NCI-H2196 treated with DMSO at 0.1 percent for 48 hours (cell line): ENCODE results near the gene LHFPL2.

ENCODE experiments used
- DNase-seq: peaks from one replicate; lab custom pipeline; 2025; ENCODE audit not compliant: unreplicated experiment; lab: John Stamatoyannopoulos, UW

The LHFPL2 gene

GRCh38 chr5:78597974-78598371 is 50.6 kb downstream of the LHFPL2 start:
- no peak for DNase-seq

- no peak for DNase-seq
Measured at GRCh38 chr5:78597068-78597973, 51.3 kb downstream of the LHFPL2 start.

- DNase-seq = no peak
Measured at GRCh38 chr5:78595458-78595921, 53.1 kb downstream of the LHFPL2 start.

- DNase-seq = no peak
Measured at GRCh38 chr5:78594610-78595457, 53.7 kb downstream of the LHFPL2 start.

GRCh38 chr5:78594021-78594420 is 54.6 kb downstream of the LHFPL2 start:
- DNase-seq = no peak

GRCh38 chr5:78593465-78593864 is 55.1 kb downstream of the LHFPL2 start:
- DNase-seq = no peak

GRCh38 chr5:78592735-78593386 is 55.7 kb downstream of the LHFPL2 start:
- no peak for DNase-seq

GRCh38 chr5:78591972-78592700 is 56.4 kb downstream of the LHFPL2 start:
- DNase-seq = no peak

GRCh38 chr5:78591138-78591612 is 57.4 kb downstream of the LHFPL2 start:
- DNase-seq = no peak

GRCh38 chr5:78589923-78590322 is 58.6 kb downstream of the LHFPL2 start:
- DNase-seq = no peak

GRCh38 chr5:78588507-78588906 is 60.1 kb downstream of the LHFPL2 start:
- no peak for DNase-seq

GRCh38 chr5:78587775-78588291 is 60.7 kb downstream of the LHFPL2 start:
- DNase-seq = no peak

GRCh38 chr5:78587081-78587774 is 61.3 kb downstream of the LHFPL2 start:
- DNase-seq = no peak

- no peak for DNase-seq
Measured at GRCh38 chr5:78586251-78586650, 62.3 kb downstream of the LHFPL2 start.

GRCh38 chr5:78578015-78578414 is 70.6 kb downstream of the LHFPL2 start:
- DNase-seq = no peak

- DNase-seq = no peak
Measured at GRCh38 chr5:78577071-78577807, 71.3 kb downstream of the LHFPL2 start.

- DNase-seq = no peak
Measured at GRCh38 chr5:78576376-78576775, 72.2 kb downstream of the LHFPL2 start.

GRCh38 chr5:78574731-78575161 is 73.8 kb downstream of the LHFPL2 start:
- no peak for DNase-seq

- DNase-seq = no peak
Measured at GRCh38 chr5:78574131-78574673, 74.4 kb downstream of the LHFPL2 start.
